GM18867 (cell line): Measurements from ENCODE around the gene NEK6.

Source experiments
- ATAC-seq: cut with Tn5 transposase; IDR thresholded peaks from one replicate; pipeline ENCODE4 v1.9.1; 2021; ENCODE audit warnings: mild to moderate bottlenecking, moderate library complexity; ENCODE audit not compliant: unreplicated experiment

NEK6 gene

GRCh38 chr9:124349675-124350493, 92.1 kb downstream of the NEK6 start:
- no peak for ATAC-seq

GRCh38 chr9:124350494-124351263, 92.9 kb downstream of the NEK6 start:
- no peak for ATAC-seq

DNA sequence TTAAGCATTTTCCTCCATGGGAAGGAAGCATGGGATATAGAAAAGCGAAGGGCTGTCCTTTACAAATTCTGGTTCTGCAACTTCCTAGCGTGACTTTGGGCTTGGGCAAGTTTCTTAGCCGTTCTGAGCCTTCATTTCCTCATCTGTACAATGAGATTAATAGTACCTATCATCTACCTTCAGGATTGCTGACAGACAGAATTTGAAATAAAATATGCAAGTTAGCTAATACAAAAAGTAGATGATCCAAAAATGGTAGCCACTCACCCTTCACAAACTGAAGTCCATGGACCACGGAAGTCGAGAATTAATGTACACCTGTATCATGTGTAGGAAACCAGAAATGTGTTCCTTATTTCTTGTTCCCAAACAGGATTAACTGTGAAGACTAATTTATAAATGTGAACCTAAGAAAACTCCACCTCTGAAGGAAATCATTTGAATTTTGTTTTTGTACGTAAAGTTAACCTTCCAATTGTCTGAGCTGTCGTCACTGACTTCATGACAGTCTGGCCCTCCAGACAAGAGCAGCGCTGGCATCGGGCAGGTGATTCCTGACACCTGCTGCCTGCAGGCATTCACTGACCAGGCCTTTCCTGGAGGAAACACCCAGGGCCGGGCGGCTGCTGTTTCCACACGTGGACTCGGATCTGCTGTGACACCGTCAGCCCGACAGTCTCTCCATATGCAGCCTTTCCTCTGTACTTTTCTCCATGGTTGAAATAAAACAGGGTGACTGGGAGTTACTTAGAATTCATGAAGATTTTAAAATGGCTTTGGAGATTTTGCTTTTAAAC, 94.1 kb downstream of the NEK6 start:
- no peak for ATAC-seq

DNA sequence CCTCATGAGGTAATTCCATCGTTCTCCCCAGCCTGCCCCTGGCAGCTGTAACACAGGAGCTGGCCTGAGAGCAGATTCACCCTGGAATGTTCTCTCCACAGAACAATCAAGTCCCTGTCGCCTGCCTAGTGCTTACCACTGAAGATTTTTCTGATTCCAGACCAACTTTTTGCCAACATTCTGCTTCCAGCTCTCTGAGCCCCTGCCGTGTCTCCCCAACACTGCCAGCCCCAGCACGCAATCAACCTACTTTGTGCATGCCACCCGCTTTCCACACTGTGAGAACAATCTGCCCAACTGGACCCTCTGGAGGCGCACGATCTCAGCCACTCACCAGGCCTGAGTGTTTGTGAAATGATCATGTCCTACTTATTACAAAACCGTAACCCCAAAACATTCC, 94.9 kb downstream of the NEK6 start:
- ATAC-seq = no peak

DNA sequence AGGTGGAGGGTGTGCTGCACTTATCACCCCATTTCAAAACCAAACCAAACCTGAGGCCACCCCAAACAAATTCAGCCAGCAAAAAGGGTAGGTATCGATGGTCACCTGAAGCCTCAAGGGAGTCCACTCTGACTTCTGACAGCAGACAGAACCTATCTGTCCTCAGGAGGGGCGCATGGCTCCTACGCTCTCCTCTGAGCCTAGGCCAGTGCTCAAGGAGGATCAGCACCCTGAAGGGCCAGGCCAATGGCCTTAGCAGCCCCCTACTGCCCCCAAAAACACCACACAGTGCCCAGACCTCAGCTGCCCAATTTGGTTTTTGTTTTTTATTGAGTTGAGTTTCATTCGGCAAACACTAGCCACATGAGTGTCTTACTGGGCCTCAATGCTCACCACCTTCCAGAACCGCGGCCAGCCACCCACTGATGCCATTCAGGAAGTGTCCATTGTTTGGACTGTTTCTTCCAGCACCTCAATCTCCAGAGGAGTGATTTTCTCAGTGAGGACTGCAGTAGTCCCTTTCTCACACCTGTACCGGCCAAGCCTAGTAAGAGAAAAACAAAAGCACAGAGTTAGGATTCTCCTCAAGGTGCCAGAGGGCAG, 95.5 kb downstream of the NEK6 start:
- ATAC-seq = no peak

DNA sequence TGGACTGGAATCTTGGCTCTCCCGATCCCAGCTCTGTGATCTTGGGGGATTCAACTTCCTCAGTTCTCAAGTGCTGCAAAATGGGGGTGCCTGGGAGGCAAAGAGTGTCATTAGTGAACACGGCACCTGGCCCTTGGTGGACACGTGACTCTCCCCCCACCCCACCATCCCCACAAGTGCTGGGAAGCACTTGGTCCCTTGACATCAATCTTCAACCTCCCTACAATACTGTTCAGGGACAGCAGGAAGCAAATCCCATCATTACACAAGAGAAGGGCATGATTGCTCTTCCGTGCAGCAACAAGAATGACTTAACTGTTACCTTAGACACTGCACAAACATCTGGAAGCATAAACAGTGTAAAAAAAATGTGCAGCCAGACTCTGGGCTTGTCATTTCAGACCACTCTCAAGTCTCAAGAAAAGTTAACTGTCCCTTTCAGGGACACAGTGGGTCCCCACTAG, 96.1 kb downstream of the NEK6 start:
- no peak for ATAC-seq

DNA sequence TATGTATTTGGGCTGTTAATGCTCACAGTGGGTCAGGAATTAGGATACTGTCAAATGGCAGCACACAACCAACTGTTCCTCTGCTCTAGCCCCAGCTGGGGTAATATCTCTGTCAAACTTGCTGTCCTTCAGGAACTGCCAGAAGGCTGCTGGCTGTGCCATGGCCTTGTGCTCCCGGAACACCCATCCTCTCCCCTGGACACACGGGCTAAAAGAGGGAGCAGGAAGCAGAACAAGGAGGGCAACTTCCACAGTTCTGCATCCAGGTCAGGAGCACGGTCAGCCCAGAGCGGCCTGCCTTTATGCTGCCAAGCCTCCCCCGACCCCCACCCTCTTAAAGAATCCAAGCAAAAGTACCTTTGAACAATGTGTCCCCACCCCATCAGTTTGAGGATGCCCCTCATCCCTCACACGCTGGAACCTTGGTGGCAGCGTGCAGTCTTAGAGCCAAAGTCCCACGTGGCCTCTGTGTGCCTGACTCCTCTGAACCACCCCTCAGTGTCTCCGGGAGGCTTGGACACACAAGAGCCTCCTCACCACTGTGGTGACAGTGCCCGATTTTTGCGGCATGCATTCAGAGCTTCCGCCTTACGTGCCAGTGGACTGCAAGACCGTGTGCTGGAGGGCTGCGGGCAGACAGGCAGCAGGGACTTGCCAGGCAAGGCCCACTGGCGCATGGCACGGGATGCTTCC, 96.7 kb downstream of the NEK6 start:
- ATAC-seq = no peak

DNA sequence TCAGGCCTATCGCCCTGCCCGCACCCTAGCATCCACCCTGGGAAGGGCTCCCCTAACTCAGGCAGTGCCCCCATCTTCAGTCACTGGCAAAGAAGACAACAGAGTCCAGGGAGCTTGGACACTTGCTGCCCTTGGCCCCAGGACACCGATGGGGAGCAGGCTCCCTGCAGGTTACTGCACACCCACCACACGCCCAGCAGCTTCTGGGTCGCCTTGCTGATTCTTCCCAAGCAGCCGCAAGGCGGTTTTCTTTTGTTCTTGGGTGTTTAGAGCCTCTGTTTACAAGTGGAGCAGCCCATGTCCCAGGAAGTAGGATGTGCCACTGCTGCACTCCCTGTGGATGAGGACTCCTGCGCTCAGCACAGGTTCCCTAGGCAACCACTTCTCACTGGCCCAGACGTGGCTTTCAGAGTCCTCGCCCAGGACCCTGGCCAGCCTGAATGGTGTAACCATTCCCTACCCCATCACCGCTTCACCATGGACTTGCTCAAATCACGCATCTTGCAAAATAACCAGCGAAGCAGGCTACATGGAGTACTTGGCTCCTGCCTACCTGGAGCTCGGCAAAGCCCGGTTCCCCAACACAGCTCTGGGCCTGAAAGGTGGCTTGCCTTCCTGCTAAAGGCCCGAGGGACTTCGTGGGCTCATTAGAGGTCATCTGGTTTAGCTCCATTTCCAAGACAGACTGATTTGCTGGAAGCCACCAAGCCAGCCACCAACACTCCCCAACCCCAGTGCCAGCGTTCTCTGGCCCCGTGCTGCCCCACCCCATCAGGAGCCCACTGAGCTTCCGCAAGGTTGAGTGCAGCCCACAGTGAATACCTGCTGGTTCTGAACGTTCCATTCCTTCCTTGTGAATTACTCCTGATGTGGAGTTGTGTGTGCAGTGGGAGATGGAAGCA, 97.5 kb downstream of the NEK6 start:
- ATAC-seq = no peak

DNA sequence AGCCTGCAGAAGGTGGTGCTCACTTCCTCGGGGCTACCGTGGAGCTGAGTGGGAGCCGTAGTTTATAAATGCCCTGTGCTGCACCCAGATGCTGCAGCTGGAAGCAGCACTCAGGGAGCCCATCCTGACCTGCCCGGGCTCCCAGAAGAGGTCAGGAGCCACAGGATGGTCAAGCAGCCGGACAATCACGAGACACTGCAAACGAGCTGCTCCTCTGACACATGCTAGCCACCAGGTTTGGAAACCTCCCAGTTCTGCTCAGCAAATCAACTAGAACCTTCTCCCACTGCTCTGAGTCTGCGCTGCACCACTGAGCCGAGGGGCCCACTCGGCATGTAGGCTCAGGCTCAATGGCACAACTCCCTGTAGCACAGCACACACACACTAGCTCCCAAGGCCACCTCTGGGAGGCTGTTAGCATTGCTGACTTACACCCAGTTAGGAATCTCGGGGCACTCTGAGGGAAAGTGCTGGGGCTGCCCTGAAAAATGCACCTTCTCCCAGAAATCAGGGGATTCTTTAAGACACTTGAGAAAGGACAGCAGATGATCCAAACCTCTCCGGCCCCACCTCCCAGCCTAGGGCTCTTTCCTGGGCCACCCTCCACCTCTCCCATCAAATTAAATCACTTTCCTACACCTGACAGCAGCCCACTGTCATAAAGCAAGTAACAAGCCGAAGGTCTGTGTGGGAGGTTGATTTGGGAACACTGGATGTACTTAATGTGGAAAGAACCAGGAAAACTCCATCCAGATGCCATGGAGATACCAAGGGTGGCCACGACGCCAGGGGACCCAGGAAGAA, 98.4 kb downstream of the NEK6 start:
- ATAC-seq = no peak

- no peak for ATAC-seq
These were observed 99.1 kb downstream of the NEK6 start for GRCh38 chr9:124356745-124357390.

GRCh38 chr9:124357721-124358361, 100.1 kb downstream of the NEK6 start:
- no peak for ATAC-seq

- ATAC-seq = no peak
These were observed 100.9 kb downstream of the NEK6 start for GRCh38 chr9:124358631-124359030.

GRCh38 chr9:124359426-124359825, 101.7 kb downstream of the NEK6 start:
- no peak for ATAC-seq

DNA sequence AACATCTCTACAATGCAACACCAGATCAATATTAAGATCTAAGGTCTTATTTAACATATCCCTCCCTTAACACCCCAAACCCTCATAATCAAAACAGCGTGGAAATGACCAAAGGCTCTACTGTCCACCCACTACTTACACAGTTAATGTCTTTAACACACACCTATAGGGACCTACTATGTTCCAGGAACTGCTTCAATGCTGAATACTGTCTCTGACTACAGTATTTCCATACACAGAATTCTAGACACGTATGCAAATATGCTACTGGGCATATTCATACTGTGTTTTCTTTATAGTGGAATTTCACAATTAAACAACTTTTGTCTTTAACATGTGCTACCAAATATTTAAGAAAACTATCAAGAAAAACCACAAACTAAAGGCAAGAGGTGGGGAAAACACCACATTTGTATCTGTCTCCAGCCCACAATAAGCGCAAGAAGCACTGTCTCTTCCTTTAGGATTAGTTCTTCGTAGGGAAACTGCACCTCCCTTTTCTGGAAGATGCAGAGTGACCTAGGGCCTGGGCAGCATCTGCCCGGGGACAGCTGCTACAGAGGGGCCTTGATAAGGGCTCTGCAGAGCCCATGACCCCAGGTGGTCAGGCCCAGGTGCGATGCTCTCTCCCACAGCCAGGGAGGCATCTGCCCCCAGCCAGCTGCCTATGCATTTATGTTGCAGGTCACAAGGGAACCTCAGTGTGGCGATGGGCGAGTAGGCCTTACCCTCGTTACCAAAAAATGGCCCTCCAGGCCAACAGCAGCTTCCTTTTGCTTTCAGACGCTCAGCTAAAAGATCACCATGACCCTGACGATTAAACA, 102.3 kb downstream of the NEK6 start:
- no peak for ATAC-seq

DNA sequence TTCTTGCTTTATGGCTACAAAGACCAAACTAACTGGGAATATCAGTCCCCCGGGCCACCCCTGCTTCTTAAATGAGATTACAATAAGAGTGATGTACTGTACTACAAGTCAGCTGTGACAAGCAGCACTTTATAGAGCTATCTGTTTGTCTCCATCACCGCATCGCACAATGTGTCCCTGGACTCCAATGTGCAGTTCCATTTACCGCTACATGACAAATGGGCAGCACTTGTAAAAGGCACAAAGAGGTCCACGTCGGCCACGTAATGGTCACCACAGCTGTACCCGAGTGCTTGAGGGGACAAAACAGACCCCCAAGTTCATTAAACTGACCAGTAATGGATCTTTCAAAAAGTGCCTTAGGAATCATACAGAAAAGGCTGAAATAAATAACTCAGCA, 103.4 kb downstream of the NEK6 start:
- ATAC-seq = no peak

DNA sequence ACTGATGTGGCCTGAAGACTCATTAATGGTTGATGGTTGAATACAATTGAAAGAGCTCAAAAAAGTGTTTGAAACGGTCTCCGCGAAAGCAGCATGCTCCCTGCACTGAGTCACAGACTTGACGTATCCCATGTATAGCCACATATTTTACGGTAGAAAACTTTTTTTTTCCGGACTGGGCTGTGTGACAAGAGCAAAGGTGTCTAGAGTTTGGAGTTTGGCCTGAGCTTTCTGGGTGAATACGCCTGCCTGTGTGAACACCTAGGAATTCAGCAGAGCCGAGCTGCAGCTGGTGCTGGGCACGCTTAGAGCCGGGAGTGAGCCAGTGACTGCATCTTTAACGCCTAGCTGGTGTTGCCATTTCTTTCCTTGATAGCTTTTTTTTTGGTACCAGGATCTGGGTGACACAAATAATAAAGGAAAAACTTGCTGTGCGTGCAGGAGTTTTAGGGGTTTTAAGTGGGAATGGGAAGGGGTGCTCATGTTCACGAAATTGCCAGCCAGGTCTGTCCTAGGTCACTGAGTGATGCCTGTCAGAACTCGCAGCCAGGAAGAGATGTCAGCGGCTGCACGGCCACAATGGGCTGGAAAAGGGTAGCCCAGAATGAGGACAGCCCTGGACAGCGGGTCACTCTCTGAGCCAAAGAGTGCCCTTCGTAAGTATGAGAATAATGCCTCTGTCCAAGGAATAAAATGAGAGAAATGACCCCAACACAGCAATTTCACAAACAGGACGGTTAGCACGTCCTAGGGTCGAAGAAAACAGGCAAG, 105.8 kb downstream of the NEK6 start:
- no peak for ATAC-seq
